Small intestine (tissue), 16 donors: ENCODE data around the gene USH1G. TPM values are rescaled to one million over a fixed set of nuclear protein-coding genes. Genes with fewer than 3 reads are reported as not detected.
"Not testable (repeated sequence)": the region's sequence is repeated elsewhere in the genome, so short reads cannot be mapped to it uniquely, and the experiment has no call there.

Experiments used
- DNase-seq, 2 donors: peaks; one replicate each; pipeline versions ENCODE4 v3.0.0 to v3.0.0-alpha.2; 2013
- FAIRE-seq: peaks from 2 replicates; lab custom pipeline; 2012; peaks lifted over from hg19 to GRCh38; lab: Jason Lieb, UNC
- H3K27ac ChIP-seq, 3 donors: one replicate each; pipeline ENCODE4 v1.5.1; 2013; ENCODE audit warnings: low read length in 2 of 3, mild to moderate bottlenecking in 2 of 3, control low read depth in 1 of 3, inconsistent platforms in 1 of 3, low read depth in 1 of 3, moderate library complexity in 1 of 3
- H3K27me3 ChIP-seq, 3 donors: one replicate each; pipeline ENCODE4 v1.6.1; 2013; ENCODE audit warnings: low read length in 3 of 3, inconsistent platforms in 1 of 3; ENCODE audit not compliant: control insufficient read depth in 3 of 3, insufficient read depth in 3 of 3
- H3K36me3 ChIP-seq, 3 donors: one replicate each; pipeline ENCODE4 v1.6.1; 2013; ENCODE audit warnings: low read length in 3 of 3, inconsistent platforms in 1 of 3, low read depth in 1 of 3, mild to moderate bottlenecking in 1 of 3, moderate library complexity in 1 of 3; ENCODE audit not compliant: control insufficient read depth in 3 of 3, insufficient read depth in 2 of 3
- H3K4me1 ChIP-seq, 3 donors: one replicate each; pipeline ENCODE4 v1.6.1; 2013; ENCODE audit warnings: low read length in 2 of 3, inconsistent platforms in 1 of 3, low read depth in 1 of 3, mild to moderate bottlenecking in 1 of 3, moderate library complexity in 1 of 3; ENCODE audit not compliant: control insufficient read depth in 3 of 3, insufficient read depth in 2 of 3
- H3K4me3 ChIP-seq, 3 donors: one replicate each; pipeline ENCODE4 v1.5.1; 2013; ENCODE audit warnings: low read length in 3 of 3, control low read depth in 1 of 3, inconsistent platforms in 1 of 3, low read depth in 1 of 3, mild to moderate bottlenecking in 1 of 3, moderate library complexity in 1 of 3
- H3K9me3 ChIP-seq, 2 donors: one replicate each; pipeline ENCODE4 v1.6.1; 2013; ENCODE audit warnings: low read depth in 1 of 2, low read length in 1 of 2; ENCODE audit not compliant: control insufficient read depth in 2 of 2, insufficient read depth in 1 of 2
- WGBS, 3 donors: extraction: QIAGEN DNeasy Blood & Tissue Kit; methylation state at CpG; one replicate each; pipeline ENCODE4 v1.1.7; 2013; 5-methylcytosine and 5-hydroxymethylcytosine counted together
- long read RNA-seq, 10 donors: transcript quantifications; one replicate each; lab custom pipeline, GENCODE V29; 2026
- polyA plus RNA-seq, 4 donors: library from polyadenylated mRNA; stranded (reverse) in 3 of 4; unstranded in 1 of 4; fragments of 200-250 nt in 3 of 4; fragments of 120-200 nt in 1 of 4; gene quantifications; one replicate each; pipeline versions ENCODE4 v1.2.1 to v1.2.3, GENCODE V29; 2013
- donor health status: healthy with polysubstance abuse.
- donor health status: control.
- donor health status: control.
- donor health status: Bipolar disorder and iron deficiency.
- donor health status: healthy.

Gene USH1G
- polyA plus RNA-seq, result 1 to 10 TPM in 1 of 4 donors, under 1 TPM in 3; 0.07 to 3.1 (median 0.63) TPM
- long read RNA-seq, donor 1, result 0 reads
- long read RNA-seq, donor 2, result 0 reads
- long read RNA-seq, donor 3, result 0 reads
- long read RNA-seq, donor 4, result 0 reads
- long read RNA-seq, donor 5, result 0 reads
- long read RNA-seq, donor 6, result 0 reads
- long read RNA-seq, donor 7, result 0 reads
- long read RNA-seq, donor 8, result 0 reads
- long read RNA-seq, donor 9, result 0 reads
- long read RNA-seq, donor 10, result 0 reads

GRCh38 chr17:74922694-74923537 lies at the start of gene USH1G:
TSS of gene USH1G (minus strand) at chr17:74923255. CDS start at chr17:74923073, 182 bp downstream.
- H3K27me3 ChIP-seq, result peaks cover 0 to 75% (median 34%) of the 10 kb centered on the region in 3 donors
- no peaks in the 10 kb centered on the region for H3K36me3 ChIP-seq
- no peaks in the 10 kb centered on the region for H3K9me3 ChIP-seq
- WGBS, 3 donors, result 5 to 7% (median 7%) methylated on average over 38 to 57 of the region's 57 CpGs
- FAIRE-seq, result no peak
- H3K27ac ChIP-seq, result no peak within 1 kb of the TSS
- no peak for DNase-seq
- H3K4me1 ChIP-seq, result peaks cover 2 to 27% (median 4%) of the 10 kb centered on the region in 3 donors
- peak within 1 kb of the TSS in 2 of 3 donors; percentile 41 to 46 for H3K4me3 ChIP-seq

DNA sequence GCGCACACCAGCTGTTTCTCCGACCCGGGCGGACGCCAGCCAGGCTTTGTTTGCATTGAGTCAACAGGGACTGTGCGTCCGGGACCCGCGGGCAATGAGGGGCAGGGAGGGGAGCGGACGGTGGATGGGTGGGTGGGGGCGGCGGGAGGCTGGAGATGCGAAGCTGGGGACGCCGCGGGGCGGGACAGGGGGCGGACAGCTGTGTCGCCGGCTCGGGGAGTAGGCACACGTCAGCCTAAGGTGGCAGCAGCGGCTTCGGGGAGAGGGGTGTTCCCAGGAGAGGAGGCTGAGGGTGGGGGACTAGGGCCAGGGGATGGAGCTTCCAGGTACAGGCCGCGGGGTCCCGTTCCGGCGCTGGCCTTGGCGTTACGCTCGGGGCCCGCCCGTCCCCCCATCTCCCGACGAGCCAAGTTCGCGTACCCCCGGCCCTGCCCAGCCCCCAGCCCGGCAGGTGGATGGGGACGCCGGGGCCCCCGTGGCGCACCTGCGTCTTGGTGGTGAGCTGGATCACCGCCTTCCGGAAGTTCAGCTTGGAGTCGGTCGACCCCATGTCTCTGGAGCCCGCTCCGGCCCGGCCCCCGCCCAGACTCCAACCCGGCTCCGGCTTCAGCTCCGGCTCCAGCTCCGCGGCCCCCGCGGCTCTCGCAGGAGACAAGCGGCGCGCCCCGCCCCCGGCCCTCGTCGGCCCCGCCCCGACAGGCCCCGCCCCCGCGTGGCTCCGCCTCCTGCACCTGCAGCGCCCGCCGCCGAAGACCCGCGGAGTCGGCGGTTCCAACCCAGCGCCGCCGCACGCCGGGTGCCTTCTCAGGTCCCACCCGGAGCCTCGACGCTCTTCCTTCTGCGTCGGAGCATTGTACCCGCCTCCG lies 49.3 kb upstream of the USH1G start, which contains the start of gene HID1:
Gene HID1, minus strand, starts transcription at position 653 of the 866 bp plus-strand sequence. Its CDS starts 103 bp downstream, at position 550.
- Histone ChIP-seq H3K27ac (peak within 1 kb of the TSS; percentile 35 to 88 (median 87)), H3K4me3 (peak within 1 kb of the TSS; percentile 45 to 71 (median 68)), H3K9me3 (no peaks in the 10 kb centered on the region), H3K4me1 (peaks cover 0 to 46% (median 6%) of the 10 kb centered on the region in 3 donors), H3K27me3 (peaks cover 0 to 14% (median 0%) of the 10 kb centered on the region in 3 donors), H3K36me3 (peaks cover 0 to 4% (median 0%) of the 10 kb centered on the region in 3 donors)
- no peak for FAIRE-seq
- peak; percentile 73 to 86 for DNase-seq
- 1 to 2% (median 2%) methylated on average over 43 to 95 of the region's 95 CpGs for WGBS, 3 donors

DNA sequence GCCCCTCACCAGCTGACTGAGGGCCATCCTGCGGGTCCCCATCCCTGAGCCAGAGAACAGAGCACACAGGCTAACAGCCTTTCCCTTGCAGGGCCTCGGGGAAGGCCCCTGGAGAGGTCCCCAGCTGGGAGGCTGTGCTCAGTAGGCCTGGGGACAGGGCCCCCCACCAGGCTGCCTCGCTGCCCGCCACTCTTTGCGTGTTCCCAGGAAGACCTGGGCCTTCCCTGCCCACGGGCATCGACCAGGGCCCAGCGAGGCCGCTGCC lies 48.7 kb upstream of the USH1G start:
- Histone ChIP-seq H3K4me3 (peak overlapping the region in 2 of 3 donors; percentile 68 to 71), H3K4me1 (peaks cover 0 to 46% (median 6%) of the 10 kb centered on the region in 3 donors), H3K27ac (peak overlapping the region; percentile 27 to 84 (median 70)), H3K36me3 (peaks cover 0 to 4% (median 0%) of the 10 kb centered on the region in 3 donors), H3K27me3 (peaks cover 0 to 14% (median 0%) of the 10 kb centered on the region in 3 donors), H3K9me3 (no peaks in the 10 kb centered on the region)
- DNase-seq (no peak), FAIRE-seq (no peak)
- WGBS, 3 donors, result 3 to 25% (median 15%) methylated on average over 5 to 9 of the region's 9 CpGs

GRCh38 chr17:74971069-74971841 lies 48.2 kb upstream of the USH1G start:
- Histone ChIP-seq H3K9me3 (no peaks in the 10 kb centered on the region), H3K4me3 (peak overlapping the region in 2 of 3 donors; percentile 68 to 71), H3K27ac (peak overlapping the region; percentile 27 to 84 (median 70)), H3K36me3 (peaks cover 0 to 6% (median 0%) of the 10 kb centered on the region in 3 donors), H3K4me1 (peaks cover 0 to 46% (median 6%) of the 10 kb centered on the region in 3 donors), H3K27me3 (peaks cover 0 to 14% (median 0%) of the 10 kb centered on the region in 3 donors)
- WGBS, 3 donors, result 15 to 57% (median 42%) methylated on average over 8 of the region's 8 CpGs
- FAIRE-seq, result no peak
- DNase-seq, result no peak

DNA sequence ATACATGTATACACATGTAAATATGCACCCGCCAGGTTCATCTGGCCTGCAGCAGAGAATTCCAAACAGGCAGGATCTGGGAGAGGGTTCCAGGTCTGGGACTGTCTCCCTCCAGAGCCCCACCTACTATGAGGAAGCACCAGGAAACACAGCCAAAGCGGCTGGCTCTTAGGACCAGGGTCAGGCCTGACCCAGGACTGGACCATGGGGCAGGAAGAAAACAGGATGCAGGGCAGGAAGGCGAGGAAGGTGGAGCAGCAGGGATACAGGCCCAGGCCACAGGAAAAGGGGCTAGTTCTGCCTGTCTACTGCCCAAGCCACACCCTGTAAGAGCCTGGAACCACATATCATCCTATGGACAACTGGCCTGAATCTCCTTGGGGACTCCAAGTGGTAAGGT lies 47.3 kb upstream of the USH1G start:
- Histone ChIP-seq H3K27me3 (peaks cover 0 to 14% (median 0%) of the 10 kb centered on the region in 3 donors), H3K9me3 (no peaks in the 10 kb centered on the region), H3K36me3 (peaks cover 0 to 6% (median 0%) of the 10 kb centered on the region in 3 donors), H3K4me1 (peaks cover 0 to 44% (median 6%) of the 10 kb centered on the region in 3 donors), H3K27ac (peak overlapping the region in 2 of 3 donors; percentile 70 to 84), H3K4me3 (no peak overlapping the region)
- FAIRE-seq (no peak), DNase-seq (no peak)
- WGBS, 3 donors, result 57 to 64% (median 61%) methylated on average over 3 of the region's 3 CpGs

- WGBS, 3 donors, result 82 to 91% (median 89%) methylated on average over 5 of the region's 5 CpGs
- not testable (repeated sequence) for H3K27ac ChIP-seq, FAIRE-seq, H3K9me3 ChIP-seq, DNase-seq, H3K4me3 ChIP-seq
- Histone ChIP-seq H3K36me3 (peaks cover 0 to 12% (median 0%) of the 10 kb centered on the region in 3 donors), H3K27me3 (peaks cover 0 to 14% (median 0%) of the 10 kb centered on the region in 3 donors), H3K4me1 (peaks cover 0 to 39% (median 6%) of the 10 kb centered on the region in 3 donors)
These were observed 46.4 kb upstream of the USH1G start for GRCh38 chr17:74969501-74969900.

- WGBS, 3 donors, result 17 to 56% (median 36%) methylated on average over 5 of the region's 5 CpGs
- Histone ChIP-seq H3K36me3 (peaks cover 0 to 22% (median 0%) of the 10 kb centered on the region in 3 donors), H3K9me3 (no peaks in the 10 kb centered on the region), H3K4me3 (no peak overlapping the region), H3K27me3 (peaks cover 0 to 13% (median 0%) of the 10 kb centered on the region in 3 donors), H3K27ac (peak overlapping the region in 2 of 3 donors; percentile 30 to 68), H3K4me1 (peaks cover 0 to 32% (median 6%) of the 10 kb centered on the region in 3 donors)
- peak; percentile 44 to 80 for DNase-seq
- no peak for FAIRE-seq
These were observed 45.3 kb upstream of the USH1G start for GRCh38 chr17:74968361-74968780.
